ENCODE results near the gene PCDH15. TPM values are rescaled to one million over a fixed set of nuclear protein-coding genes. Genes with fewer than 3 reads are reported as not detected.

Gene PCDH15
- total RNA-seq, 2 experiments from 2014 or later, result not detected

- no peaks in the 10 kb centered on the region for H3K4me1 Mint-ChIP-seq (ENCODE audit: low read depth)
- H3K36me3 ChIP-seq (ENCODE audit: insufficient read depth, low read length), result no peaks in the 10 kb centered on the region
- no peak overlapping the region for H3K4me3 ChIP-seq (ENCODE audit: low read length)
- intact Hi-C loops (cut with DNase I, micrococcal nuclease), result no loop called here
- ChIA-PET POLR2A (no interaction called here), CTCF (no interaction called here)
- ATAC-seq (ENCODE audit: poor library complexity) (no peak), DNase-seq (no peak)
- H3K9me3 Mint-ChIP-seq, result peaks cover 4% of the 10 kb centered on the region
- H3K4me3 Mint-ChIP-seq, result no peak overlapping the region
- no peak for TF ChIP-seq CTCF (IDR thresholded peaks at IDR 0.05)
- H3K27me3 ChIP-seq (ENCODE audit: control insufficient read depth in 1 of 2, insufficient read depth in 2 of 2, low read length in 2 of 2), result no peaks in the 10 kb centered on the region
- no peaks in the 10 kb centered on the region for H3K4me1 ChIP-seq (ENCODE audit: insufficient read depth, low read length)
- H3K27ac Mint-ChIP-seq, result no peak overlapping the region
- peaks cover 0 to 17% of the 10 kb centered on the region in 2 experiments for H3K9me3 ChIP-seq (ENCODE audit: control insufficient read depth in 1 of 2, insufficient read depth in 1 of 2, low read length in 2 of 2)
- no peak overlapping the region for H3K27ac ChIP-seq (ENCODE audit: low read depth in 1 of 2, low read length in 2 of 2)
- H3K27me3 Mint-ChIP-seq, result no peaks in the 10 kb centered on the region
- H3K36me3 Mint-ChIP-seq (ENCODE audit: low read depth), result no peaks in the 10 kb centered on the region
These were observed 541.9 kb downstream of the PCDH15 start for GRCh38 chr10:54259104-54259503.

- no peak overlapping the region for H3K4me3 ChIP-seq (ENCODE audit: low read length)
- CTCF ChIA-PET, result no interaction called here
- POLR2A ChIA-PET, result no interaction called here
These were observed 566.2 kb downstream of the PCDH15 start for GRCh38 chr10:54234832-54235231.

GRCh38 chr10:54203401-54203800 is 597.6 kb downstream of the PCDH15 start:
- no peaks in the 10 kb centered on the region for H3K4me1 ChIP-seq (ENCODE audit: insufficient read depth, low read length)
- intact Hi-C loops (cut with DNase I, micrococcal nuclease), result no loop called here
- Mint-ChIP-seq H3K4me3 (no peak overlapping the region), H3K27me3 (no peaks in the 10 kb centered on the region), H3K36me3 (ENCODE audit: low read depth) (no peaks in the 10 kb centered on the region), H3K9me3 (peaks cover 15% of the 10 kb centered on the region), H3K4me1 (ENCODE audit: low read depth) (no peaks in the 10 kb centered on the region), H3K27ac (no peak overlapping the region)
- ChIA-PET CTCF (no interaction called here), POLR2A (no interaction called here)
- no peaks in the 10 kb centered on the region for H3K27me3 ChIP-seq (ENCODE audit: control insufficient read depth in 1 of 2, insufficient read depth in 2 of 2, low read length in 2 of 2)
- DNase-seq (no peak), ATAC-seq (ENCODE audit: poor library complexity) (no peak)
- H3K27ac ChIP-seq (ENCODE audit: low read depth in 1 of 2, low read length in 2 of 2), result no peak overlapping the region
- TF ChIP-seq CTCF (IDR thresholded peaks at IDR 0.05), result no peak
- H3K4me3 ChIP-seq (ENCODE audit: low read length), result no peak overlapping the region
- peaks cover 0 to 4% of the 10 kb centered on the region in 2 experiments for H3K9me3 ChIP-seq (ENCODE audit: control insufficient read depth in 1 of 2, insufficient read depth in 1 of 2, low read length in 2 of 2)
- no peaks in the 10 kb centered on the region for H3K36me3 ChIP-seq (ENCODE audit: insufficient read depth, low read length)

More at GRCh38 chr10:54234832-54235231, 566.2 kb downstream of the PCDH15 start:
- Mint-ChIP-seq H3K4me3 (no peak overlapping the region), H3K36me3 (ENCODE audit: low read depth) (no peaks in the 10 kb centered on the region), H3K9me3 (peaks cover 10% of the 10 kb centered on the region), H3K27ac (no peak overlapping the region), H3K27me3 (no peaks in the 10 kb centered on the region), H3K4me1 (ENCODE audit: low read depth) (no peaks in the 10 kb centered on the region)
- intact Hi-C loops (cut with DNase I, micrococcal nuclease), result no loop called here
- DNase-seq, result no peak
- no peaks in the 10 kb centered on the region for H3K36me3 ChIP-seq (ENCODE audit: insufficient read depth, low read length)
- H3K4me1 ChIP-seq (ENCODE audit: insufficient read depth, low read length), result no peaks in the 10 kb centered on the region
- H3K27ac ChIP-seq (ENCODE audit: low read depth in 1 of 2, low read length in 2 of 2), result no peak overlapping the region
- H3K27me3 ChIP-seq (ENCODE audit: control insufficient read depth in 1 of 2, insufficient read depth in 2 of 2, low read length in 2 of 2), result no peaks in the 10 kb centered on the region
- peaks cover 4 to 9% of the 10 kb centered on the region in 2 experiments for H3K9me3 ChIP-seq (ENCODE audit: control insufficient read depth in 1 of 2, insufficient read depth in 1 of 2, low read length in 2 of 2)
- no peak for TF ChIP-seq CTCF (IDR thresholded peaks at IDR 0.05)
- no peak for ATAC-seq (ENCODE audit: poor library complexity)

All from CD4-positive, alpha-beta T cell (primary cell).